Right lung (tissue), 5 donors: Measurements from ENCODE around the gene NAPB. TPM values are rescaled to one million over a fixed set of nuclear protein-coding genes. Genes with fewer than 3 reads are reported as not detected.
"Not testable (repeated sequence)": the region's sequence is repeated elsewhere in the genome, so short reads cannot be mapped to it uniquely, and the experiment has no call there.

Experiments
- DNase-seq, 2 donors: peaks; one replicate each; pipeline ENCODE4 v3.0.0-alpha.2; 2013
- polyA plus RNA-seq, 5 donors: library from polyadenylated mRNA; unstranded; fragments of 120-200 nt; gene quantifications; one replicate each; pipeline versions ENCODE4 v1.2.1 to v1.2.3, GENCODE V29; 2013; ENCODE audit warnings: inconsistent platforms in 1 of 5, low replicate concordance in 1 of 5; ENCODE audit not compliant: insufficient read length in 5 of 5, insufficient read depth in 1 of 5

The NAPB gene
- polyA plus RNA-seq, 5 donors = 17.9 to 28.6 (median 22.7) TPM

DNA sequence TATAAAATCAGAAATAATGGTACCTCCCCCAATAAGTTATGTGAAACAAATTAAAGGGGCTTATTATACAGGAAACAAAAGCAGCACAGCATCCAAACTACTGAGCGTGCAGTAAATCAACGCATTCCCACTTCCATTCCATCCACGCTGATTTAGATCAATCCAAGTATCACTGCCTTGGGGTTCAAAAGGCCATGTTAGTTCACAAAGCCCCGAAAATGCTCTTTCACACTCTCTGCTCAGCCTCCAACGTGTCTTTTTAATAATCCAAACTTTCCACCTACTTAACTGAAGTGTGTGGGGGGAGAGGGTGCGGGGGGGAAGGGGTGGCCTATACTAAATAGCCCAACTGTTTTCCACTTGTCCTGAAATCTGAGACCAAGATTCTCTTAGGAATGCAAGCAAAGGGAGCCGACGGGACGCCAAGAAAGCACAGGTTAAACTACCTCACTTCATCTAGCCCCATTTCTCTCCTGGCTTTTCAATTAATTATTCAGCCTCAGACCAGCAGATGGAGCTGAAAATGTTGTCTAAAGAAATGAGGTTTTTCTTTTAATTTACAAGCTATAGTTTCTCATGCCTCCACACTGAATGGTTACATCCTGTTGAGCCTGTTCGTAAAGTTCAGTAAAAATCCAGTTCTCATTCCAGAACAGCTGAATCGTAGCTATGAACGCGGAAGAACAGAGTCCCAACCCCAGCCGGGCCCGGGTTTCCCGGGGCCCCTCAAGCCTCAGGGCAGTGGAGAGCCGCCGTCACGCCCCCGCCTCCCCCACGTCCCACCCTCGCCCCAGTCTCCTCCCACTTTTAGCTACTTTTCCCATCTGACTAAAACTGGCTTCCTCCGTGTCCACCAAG is 71.7 kb downstream of the NAPB start:
- DNase-seq = no peak

DNA sequence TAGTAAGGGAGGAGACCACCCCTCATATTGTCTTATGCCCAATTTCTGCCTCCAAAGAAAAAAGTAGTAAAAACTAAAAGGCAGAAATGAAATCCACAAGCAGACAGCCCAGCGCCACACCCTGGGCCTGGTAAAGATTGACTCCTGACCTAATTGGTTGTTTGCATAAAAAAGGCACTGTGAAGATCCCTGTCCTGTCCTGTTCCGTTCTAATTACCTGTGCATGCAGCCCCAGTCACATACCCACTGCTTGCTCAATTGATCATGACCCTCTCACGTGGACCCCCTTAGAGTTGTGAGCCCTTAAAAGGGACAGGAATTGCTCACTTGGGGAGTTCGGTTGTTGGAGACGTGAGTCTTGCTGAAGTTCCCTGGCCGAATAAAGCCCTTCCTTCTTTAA is 72.8 kb downstream of the NAPB start:
- not testable (repeated sequence) for DNase-seq

DNA sequence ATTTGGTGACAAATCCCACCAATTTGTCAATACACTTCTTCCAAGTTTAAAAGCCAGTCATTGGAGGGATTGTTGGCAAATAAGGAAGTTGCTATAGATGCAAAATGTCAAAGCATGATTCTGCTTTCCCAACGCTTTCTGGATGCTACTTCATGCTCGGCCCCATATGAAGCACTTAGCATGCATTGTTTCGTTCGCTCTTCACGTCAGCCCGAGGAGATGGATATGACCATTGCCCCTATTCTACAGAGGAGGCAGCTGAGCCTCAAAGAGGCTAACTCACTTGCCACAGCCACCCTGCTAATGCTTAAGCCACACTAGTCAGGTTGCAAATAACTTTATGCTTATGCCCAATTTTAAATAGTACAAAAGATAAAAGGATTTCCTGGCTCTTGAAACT is 73.5 kb downstream of the NAPB start:
- no peak for DNase-seq

DNA sequence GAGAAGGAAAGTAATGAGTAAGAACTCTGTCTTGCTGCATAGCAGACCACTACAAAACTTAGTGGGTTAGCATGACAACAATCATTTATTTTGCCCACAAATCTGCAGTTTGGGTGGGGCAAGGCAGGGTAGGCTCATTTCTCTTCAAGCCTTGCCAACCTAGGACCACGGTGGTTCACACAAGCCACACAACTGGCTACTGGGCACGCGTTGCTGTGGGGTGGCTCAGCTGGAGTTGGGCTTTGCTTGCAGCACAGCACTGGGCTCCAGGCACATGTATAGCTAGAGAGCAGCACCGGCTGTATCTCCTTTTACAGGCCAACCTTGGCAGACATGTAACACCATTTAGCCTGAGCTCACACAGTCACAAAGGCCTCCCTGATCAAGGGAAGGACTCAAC is 75.3 kb downstream of the NAPB start:
- no peak for DNase-seq

DNA sequence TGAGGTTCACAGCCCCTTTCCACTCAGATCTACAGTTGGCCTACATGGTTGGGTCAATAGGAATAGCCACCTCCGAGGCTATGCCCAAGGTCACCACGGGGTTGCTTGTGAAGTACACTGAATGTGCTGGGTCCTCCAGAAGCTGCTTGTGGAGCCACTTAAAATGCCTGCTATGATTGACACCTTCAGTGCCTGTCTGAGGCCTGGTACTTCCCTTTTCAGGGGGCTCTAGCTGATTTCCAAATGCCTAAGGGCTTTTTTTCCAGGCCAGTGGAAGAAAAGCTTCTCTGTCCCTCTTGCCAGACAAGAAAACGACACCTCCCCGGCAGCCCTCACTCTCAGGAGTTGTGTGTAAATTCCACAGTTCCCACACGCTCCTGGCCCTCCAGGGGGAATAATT is 77.0 kb downstream of the NAPB start:
- no peak for DNase-seq

DNA sequence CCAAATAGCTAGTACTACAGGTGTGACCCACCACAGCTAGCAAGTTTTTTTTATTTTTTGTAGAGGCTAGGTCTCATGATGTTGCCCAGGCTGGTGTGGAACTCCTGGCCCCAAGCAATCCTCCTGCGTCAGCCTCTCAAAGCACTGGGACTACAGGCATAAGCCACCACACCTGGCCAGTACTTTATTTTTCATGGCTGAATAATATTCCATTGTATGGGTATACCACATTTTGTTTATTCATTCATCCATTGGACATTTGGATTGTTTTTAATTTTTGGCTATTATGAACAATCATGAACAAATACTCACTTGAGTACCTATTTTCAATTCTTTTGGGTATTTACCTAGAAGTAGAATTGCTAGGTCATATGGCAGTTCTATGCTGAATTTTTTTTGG is 77.7 kb downstream of the NAPB start:
- DNase-seq = no peak

DNA sequence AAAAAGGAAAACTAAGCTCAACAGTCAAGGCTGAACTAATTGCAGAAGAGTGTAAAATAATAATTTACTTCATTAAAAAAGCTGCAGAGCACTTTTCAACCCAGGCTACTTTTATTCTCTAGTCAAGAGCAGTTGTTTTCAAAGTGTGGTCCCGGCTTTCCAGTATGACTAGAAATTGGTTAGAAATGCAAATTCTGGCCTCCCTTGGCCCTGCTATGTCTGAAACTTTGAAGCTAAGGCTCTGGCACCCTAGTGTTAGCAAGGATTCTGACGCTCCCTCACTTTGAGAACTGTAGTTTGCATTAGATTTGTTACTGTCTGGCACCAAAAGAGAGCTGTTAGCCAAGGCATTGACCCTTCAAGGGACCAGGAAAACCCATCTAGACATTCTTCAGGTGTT is 80.2 kb downstream of the NAPB start:
- DNase-seq = no peak

DNA sequence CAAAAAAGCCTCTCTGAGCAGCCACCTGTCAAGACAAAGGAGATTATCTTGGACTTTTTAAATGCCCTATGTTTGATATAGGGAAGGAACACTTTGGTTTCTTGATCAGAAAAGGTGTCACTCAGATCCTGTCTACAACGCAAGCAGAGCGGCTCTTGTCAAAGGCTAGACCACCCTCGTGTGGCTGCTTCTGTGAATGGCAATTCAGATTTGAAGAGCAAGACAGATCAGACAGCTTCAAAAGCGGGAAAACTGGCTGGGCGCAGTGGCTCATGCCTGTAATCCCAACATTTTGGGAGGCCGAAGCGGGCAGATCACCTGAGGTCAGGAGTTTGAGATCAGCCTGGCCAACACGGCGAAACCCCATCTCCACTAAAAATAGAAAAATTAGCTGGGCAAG is 80.8 kb downstream of the NAPB start:
- peak in 1 of 2 donors; percentile 64 for DNase-seq

DNA sequence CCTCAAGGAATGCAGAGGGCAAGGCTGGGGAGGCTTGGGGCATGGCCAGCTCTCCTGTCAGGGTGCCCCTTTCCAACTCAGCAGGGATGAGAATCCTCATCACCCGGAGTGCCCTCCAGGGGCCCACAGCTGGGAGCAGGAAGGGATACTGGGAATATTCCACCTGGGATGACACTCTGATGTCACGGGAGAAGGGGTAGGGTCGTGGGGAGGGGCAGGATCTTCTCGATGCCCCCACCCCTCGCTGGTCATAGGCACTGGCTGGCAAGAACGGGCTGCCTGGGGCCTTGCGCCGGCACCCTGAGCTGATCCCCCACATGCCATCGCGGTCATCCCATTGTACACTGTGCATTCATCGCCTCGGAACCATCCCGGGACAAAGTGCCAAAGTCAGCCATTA is 81.3 kb downstream of the NAPB start:
- no peak for DNase-seq

DNA sequence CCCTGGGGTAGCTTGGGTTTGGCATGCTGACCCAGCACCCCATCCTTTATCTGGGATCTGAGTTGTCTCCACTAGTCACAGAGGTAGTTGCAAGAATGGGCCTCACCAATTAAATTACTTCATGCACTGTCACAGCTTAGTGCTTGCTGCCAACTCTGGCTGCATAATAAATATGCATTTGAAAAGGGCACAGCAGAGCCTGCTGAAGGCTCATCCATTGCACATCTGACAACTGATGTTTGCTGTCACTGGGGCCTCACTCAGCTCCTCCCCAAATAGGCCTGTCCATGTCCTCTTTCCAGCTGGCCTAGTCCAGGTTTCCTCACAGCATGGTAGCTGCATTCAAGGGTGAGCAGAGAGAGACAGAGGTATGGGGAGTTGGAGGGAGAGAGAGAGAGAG is 84.0 kb downstream of the NAPB start:
- no peak for DNase-seq

DNA sequence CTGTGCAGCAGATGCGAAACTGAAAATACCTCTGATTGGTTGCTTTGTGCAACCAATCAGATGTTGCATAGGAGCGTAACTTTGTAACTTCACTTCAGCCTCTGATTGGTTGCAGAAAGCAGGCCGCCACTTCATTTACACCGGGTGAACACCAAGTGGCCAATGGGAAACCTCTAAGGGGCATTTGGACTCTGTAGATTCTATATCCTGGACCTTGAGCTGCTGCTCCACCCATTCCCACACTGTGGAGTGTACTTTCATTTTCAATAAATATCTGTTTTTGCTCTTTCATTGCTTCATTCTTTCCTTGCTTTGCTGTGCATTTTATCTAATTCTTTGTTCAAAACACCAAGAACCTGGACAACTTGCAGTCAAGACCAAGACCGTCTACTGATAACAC is 84.8 kb downstream of the NAPB start:
- no peak for DNase-seq

DNA sequence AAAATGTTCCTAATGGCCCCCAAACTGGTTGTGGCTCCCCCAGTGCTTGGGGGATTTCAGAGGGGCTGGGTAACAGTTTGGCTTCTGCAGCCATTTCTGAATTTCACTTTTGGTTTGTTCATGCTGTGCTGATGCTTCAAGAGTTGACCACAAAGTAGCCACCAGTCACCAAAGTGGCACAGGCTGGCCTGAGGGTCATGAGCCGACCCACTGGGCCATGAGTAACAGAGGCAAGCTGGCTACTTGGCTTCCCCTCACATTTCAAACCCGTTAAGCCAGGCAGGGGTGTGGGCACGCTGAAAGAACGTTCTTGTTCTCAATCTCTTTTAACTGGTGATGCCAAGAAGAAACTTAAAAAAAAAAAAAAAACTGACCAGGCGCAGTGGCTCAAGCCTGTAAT is 85.8 kb downstream of the NAPB start:
- no peak for DNase-seq

DNA sequence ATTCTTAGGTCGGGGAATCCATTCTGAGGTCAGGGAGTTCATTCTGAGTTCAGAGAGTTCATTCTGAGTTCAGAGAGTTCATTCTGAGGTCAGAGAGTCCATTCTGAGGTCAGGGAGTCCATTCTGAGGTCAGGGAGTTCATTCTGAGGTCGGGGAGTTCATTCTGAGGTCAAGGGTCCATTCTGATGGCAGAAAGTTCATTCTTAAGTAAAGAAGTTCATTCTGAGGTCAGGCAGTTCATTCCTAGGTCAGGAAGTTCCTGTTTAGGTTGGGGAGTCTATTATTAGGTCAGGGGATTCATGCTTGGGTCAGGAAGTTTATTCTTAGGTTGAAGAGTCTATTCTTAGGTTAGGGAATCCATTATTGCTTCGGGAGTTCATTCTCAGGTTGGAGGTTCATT is 87.2 kb downstream of the NAPB start:
- no peak for DNase-seq

DNA sequence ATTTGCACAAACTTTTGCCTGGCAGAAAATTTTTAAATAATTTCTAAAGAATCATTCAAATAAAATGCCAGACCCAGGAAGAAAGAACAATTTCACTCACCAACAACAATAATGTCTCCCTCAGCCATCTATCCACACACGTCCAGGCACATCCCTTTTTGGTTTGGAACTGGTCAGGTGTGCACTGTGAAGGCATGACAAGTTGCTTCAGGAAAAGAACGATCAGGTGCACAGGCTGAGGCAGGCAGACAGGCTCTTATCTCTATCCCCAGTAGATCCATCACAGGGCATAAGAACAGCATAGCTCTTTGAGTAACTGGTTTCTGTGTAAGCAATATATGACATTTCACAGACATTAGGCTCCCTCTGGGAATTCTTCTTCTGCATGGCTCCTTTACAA is 88.8 kb downstream of the NAPB start:
- no peak for DNase-seq

DNA sequence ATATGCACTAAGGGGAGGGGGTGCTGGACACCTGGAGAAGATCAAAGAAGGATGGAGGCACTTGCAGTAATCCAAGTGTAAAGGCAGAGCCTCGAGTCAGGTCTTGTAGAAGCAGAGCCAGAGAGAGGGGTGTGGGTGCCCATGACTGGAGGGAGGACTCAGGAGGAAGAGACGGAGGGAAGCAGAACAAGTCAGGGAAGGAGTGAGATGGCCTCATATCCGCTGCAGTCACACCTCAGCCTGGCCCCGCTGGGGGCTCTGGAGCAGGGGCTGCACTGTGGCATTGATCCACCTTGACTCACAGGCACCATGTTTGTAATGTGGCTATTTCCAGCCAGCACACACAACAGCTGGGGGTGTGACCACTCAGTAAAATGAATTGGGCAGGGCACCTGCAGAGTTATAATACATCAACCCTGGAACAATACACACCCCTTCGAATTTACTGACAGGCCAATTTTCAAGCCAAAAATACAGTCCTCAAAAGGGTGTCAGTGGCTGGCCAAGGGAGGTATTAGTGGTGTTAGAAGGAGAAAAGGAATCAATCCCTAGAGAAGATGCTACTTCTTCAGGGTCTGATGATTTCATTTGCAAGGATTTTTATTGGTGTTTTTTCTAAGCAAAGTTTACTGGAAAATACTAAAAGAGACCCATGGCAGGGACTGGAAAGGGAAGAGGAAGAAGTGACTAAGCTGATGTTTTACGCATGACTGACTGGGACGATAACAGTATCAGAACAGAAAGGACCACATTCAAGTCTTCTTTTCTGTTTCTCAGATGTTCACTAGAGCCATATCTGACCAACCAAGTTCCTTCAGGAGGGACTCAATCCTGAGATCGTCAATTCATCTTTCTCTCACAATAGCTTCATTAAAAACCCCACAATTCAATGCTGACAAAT is 89.6 kb downstream of the NAPB start:
- DNase-seq = no peak

DNA sequence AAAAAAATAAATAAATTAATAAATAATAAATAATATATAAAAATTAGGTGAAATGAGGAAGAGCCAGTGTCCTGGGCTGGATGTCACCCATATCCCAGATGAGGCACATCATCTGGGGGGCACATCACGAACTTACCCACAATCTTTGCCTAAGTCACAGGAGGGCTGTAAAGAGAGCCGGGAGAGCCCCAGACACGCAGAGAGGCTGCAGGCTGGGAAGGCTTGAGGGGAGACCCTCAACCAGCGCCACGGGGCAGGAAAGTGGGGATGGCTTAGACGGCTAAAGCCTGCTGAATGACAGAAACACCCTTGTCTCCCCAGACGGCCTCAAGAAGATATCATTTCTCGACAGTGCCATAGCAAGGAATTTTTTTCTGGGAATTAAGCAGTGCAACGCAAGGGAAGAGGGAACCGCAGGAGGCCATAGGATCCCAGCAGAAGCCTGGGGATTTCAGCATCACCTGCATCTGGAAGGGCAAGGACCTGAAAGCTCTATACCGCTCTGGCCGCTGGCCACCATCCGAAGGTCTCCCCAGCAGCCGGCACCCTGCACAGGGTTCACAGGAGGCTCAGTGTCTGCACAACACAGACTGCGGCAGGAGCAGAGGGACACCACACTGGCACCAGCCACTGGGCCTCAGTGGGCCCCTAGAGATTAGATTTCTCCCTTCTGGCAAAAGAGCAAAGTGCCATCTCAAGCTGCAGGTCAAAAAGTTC is 93.5 kb downstream of the NAPB start:
- no peak for DNase-seq

DNA sequence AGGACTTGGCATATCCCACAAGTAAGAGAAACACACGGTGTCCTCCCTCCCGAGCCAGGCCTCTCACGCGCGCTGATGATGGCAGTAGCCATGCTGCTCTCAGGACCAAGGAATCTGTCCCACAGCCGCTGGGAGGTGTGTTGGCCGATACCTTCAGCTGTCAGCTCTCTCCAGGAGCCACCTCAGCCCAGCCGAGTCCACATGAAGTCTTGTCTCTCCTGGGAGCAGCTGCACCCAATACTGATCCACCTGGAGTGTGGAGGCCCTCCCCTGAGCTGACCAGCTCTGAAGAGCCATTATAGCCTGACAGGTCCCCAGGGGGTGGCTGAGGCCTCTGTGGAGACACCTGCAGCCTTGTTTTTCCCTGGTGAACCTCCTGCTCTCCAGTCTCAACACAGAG is 94.5 kb downstream of the NAPB start:
- DNase-seq = no peak

DNA sequence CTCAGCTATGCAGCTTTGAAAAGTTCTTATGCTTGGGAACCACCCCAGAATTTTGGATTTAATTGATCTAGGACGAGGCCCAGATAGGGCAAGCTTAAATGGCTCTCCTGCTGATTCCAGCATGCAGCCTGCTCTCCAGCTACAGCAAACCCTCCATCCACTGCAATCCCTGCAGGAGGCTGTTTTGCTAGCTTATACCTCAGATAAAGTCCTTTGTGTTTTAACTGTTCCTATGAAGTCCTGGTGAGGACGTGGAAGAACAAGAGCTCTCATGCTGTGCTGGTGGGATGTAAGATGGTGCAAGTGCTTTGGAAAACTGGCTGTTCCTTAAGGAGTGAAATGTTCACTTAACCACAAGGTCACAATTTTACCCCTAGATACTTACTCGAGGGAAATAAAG is 96.2 kb downstream of the NAPB start:
- no peak for DNase-seq
